Medulla oblongata (tissue), 1 donor: ENCODE results near the gene RPS6KB2.
"Not testable (repeated sequence)": the region's sequence is repeated elsewhere in the genome, so short reads cannot be mapped to it uniquely, and the experiment has no call there.

Experiments used
- DNase-seq: peaks from one replicate; pipeline ENCODE4 v3.0.0-alpha.2; 2015; ENCODE audit errors: extremely low spot score

The RPS6KB2 gene

GRCh38 chr11:67410984-67411784 lies 17.1 kb upstream of the RPS6KB2 start:
- DNase-seq = no peak

- DNase-seq = no peak
Observed at GRCh38 chr11:67411785-67412152, 16.5 kb upstream of the RPS6KB2 start.

GRCh38 chr11:67412495-67413179 lies 15.7 kb upstream of the RPS6KB2 start:
- DNase-seq = no peak

- DNase-seq = no peak
Observed at GRCh38 chr11:67413266-67413849, 14.9 kb upstream of the RPS6KB2 start.

GRCh38 chr11:67415501-67416304 lies 12.6 kb upstream of the RPS6KB2 start, which contains the start of gene CARNS1:
CARNS1 (plus strand) TSS chr11:67415678; CDS start chr11:67416200, 522 bp downstream.
- DNase-seq = peak; percentile 55

- DNase-seq = peak; percentile 44
Observed at GRCh38 chr11:67416416-67417335, 11.6 kb upstream of the RPS6KB2 start.

- no peak for DNase-seq
Observed at GRCh38 chr11:67417425-67417824, 10.9 kb upstream of the RPS6KB2 start.

GRCh38 chr11:67418476-67419281 lies 9.6 kb upstream of the RPS6KB2 start:
- no peak for DNase-seq

GRCh38 chr11:67419325-67420049 lies 8.8 kb upstream of the RPS6KB2 start:
- no peak for DNase-seq

- no peak for DNase-seq
Observed at GRCh38 chr11:67420147-67420645, 8.1 kb upstream of the RPS6KB2 start.

GRCh38 chr11:67420646-67421429 lies 7.5 kb upstream of the RPS6KB2 start:
- peak; percentile 90 for DNase-seq

- no peak for DNase-seq
Observed at GRCh38 chr11:67421430-67422031, 6.8 kb upstream of the RPS6KB2 start.

- DNase-seq = no peak
Observed at GRCh38 chr11:67422891-67423290, 5.4 kb upstream of the RPS6KB2 start.

- no peak for DNase-seq
Observed at GRCh38 chr11:67423466-67423865, 4.8 kb upstream of the RPS6KB2 start.

GRCh38 chr11:67423891-67424613 lies 4.2 kb upstream of the RPS6KB2 start:
- DNase-seq = no peak

- not testable (repeated sequence) for DNase-seq
Observed at GRCh38 chr11:67427364-67427859, 882 bp upstream of the RPS6KB2 start.
